Activated CD8-positive, alpha-beta memory T cell treated with anti-CD3 and anti-CD28 coated beads for 24 hours (primary cell): ENCODE measurements around the gene SLC30A4.
"Not testable (repeated sequence)": the region's sequence is repeated elsewhere in the genome, so short reads cannot be mapped to it uniquely, and the experiment has no call there.

ENCODE experiments used
- DNase-seq: peaks from one replicate; pipeline ENCODE4 v3.0.0-alpha.2; 2020

Gene SLC30A4

GRCh38 chr15:45507143-45507542 is 15.4 kb downstream of the SLC30A4 start:
- DNase-seq, result not testable (repeated sequence)

GRCh38 chr15:45499426-45499825 is 23.1 kb downstream of the SLC30A4 start:
- DNase-seq, result no peak

- DNase-seq, result no peak
These were observed 23.9 kb downstream of the SLC30A4 start for GRCh38 chr15:45498701-45499100.

DNA sequence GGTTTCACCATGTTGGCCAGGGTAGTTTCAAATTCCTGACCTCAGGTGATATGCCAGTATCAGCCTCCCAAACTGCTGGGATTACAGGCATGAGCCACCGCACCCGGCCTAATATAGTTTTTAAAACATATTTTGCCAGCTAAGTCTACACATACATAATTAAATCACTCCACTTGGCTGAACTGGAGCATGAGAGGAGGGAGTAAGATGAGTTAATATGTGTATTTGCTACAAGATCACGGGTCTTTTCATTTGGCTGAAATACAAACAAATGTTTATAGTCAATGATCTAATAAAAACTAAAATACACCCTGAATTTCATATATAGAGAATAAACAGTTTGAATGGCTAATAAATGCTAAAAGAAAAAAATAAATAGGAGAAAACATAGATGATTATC is 25.3 kb downstream of the SLC30A4 start:
- no peak for DNase-seq

DNA sequence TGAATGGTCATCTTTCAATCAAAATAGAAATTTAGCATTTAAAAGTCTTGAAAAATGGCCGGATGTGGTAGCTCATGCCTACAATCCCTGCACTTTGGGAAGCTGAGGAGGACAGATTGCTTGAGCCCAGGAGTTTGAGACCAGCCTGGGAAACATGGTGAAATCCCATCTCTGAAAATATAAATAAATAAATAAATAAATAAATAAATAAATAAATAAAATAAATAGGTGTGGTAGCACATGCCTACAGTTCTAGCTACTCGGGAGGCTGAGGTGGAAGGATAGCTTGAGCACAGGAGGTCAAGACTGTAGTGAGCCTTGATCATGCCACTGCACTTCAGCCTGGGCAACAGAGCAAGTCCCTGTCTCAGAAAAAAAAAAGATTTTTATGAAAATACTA is 25.9 kb downstream of the SLC30A4 start:
- no peak for DNase-seq

DNA sequence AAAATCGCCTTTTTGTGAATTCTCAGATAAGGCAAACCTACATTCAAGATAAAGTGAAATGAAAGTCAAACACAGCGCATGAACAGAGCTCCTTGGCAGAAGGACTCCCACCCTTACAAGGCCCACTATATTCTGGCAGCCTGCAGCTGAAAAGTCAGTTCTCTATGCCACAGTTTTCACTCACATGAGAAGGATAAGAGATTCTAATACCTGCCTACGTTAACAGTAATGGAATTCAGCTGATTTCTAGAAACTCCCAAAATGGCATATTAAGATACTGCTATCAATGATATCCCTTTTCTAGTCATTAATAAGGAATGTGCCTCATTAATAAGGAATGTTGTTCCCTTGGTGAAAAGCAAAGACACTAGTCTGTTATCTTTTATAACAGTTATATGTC is 27.0 kb downstream of the SLC30A4 start:
- DNase-seq, result no peak

GRCh38 chr15:45489690-45490238 is 32.8 kb downstream of the SLC30A4 start:
- no peak for DNase-seq

- DNase-seq, result no peak
These were observed 36.2 kb downstream of the SLC30A4 start for GRCh38 chr15:45486317-45486716.

DNA sequence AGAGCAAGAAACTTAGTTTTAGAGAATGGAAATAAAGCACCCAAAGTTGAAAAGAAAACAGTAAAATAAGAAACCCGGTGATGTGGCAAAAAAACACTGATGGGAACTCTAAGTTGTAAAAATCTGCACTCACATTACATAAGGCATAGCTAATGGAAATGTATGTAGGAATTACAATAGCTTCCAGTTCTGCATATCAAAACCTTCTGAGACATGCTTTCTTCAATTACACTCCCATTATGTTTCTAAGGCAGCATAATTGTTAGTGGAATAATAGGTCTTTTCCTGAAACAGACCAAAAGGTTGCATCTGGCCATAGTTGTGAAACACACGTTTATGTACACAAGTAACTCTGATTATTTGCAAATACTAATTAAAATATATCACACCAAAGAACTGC is 41.4 kb downstream of the SLC30A4 start:
- DNase-seq, result no peak

DNA sequence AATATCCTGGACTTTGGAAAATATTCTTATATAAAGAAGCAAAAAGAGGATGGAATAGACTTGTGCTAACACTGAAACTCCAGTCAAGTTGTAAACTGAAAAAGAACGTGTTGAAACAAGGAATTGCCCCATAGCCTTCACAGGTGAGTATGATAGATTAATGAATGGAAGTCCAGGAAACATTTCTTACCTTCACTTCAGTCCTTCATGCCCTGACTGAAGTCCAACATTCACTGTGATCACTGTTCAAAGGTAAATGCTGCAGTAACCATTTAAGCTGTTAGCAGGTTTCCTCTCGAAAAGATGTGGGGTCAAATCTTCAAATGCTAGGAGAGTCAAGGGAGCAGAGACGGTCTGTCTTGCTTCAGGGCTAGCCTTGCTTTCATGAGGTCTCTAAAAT is 46.1 kb downstream of the SLC30A4 start:
- no peak for DNase-seq

- DNase-seq, result no peak
These were observed 47.8 kb downstream of the SLC30A4 start for GRCh38 chr15:45474799-45475198.

GRCh38 chr15:45473068-45473467 is 49.5 kb downstream of the SLC30A4 start:
- no peak for DNase-seq

DNA sequence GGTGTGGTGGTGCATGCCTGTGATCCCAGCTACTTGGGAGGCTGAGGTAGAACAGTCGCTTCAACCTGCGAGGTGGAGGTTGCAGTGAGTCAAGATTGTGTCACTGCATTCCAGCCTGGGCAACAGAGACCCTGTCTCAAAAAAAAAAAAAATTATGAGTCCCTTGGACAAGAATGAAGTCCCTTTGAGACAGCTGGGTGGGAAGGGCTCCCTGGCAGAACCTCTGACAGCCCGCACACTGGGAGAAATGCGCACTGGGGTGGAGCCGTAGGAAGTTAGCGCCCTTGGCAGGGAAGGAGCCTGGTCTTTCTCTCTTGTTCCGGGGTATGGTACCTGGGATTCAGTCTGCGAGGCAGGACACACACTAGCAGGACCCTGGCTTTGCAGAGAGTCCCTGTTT is 51.4 kb downstream of the SLC30A4 start:
- no peak for DNase-seq

DNA sequence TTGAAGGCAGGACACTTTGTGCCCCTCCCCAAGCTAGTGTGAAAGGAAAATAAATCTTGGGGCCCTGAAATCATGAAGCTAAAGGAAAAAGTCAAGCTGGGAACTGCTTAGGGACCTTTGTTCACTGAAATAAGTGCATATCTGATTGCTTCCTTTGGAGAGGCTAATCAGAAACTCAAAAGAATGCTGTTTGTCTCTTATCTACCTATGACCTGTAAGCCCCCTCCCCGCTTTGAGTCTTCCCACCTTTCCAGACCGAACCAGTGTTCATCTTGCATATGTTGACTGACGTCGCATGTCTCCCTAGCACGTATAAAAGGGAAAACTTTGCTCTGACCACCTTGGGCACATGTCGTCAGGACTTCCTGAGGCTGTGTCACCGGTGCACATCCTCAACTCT is 53.1 kb downstream of the SLC30A4 start:
- no peak for DNase-seq

DNA sequence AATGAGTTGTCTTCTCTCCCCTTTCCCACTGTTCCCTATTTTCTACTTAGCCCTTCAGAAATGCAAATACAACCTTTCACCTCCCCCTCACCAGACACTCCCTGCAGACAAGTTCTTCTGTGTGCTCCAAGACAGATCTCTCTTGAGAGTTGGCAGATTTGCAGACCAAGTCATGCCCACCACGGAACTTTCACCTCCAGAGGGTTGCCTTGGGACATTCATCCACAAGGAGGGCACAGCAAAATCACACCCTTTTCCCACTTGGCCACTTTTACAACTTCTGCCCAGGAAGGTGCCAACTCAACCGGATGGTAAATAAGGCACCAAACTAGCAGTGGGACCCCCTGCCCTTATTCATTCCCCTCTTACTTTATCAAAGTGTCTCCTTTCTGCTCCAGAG is 53.5 kb downstream of the SLC30A4 start:
- DNase-seq, result no peak

GRCh38 chr15:45468294-45468693 is 54.3 kb downstream of the SLC30A4 start:
- DNase-seq, result no peak

- peak; percentile 92 for DNase-seq
These were observed 63.7 kb downstream of the SLC30A4 start for GRCh38 chr15:45458746-45459403.

- DNase-seq, result peak; percentile 84
These were observed 64.7 kb downstream of the SLC30A4 start for GRCh38 chr15:45457641-45458539.

GRCh38 chr15:45457220-45457619 is 65.3 kb downstream of the SLC30A4 start:
- no peak for DNase-seq

DNA sequence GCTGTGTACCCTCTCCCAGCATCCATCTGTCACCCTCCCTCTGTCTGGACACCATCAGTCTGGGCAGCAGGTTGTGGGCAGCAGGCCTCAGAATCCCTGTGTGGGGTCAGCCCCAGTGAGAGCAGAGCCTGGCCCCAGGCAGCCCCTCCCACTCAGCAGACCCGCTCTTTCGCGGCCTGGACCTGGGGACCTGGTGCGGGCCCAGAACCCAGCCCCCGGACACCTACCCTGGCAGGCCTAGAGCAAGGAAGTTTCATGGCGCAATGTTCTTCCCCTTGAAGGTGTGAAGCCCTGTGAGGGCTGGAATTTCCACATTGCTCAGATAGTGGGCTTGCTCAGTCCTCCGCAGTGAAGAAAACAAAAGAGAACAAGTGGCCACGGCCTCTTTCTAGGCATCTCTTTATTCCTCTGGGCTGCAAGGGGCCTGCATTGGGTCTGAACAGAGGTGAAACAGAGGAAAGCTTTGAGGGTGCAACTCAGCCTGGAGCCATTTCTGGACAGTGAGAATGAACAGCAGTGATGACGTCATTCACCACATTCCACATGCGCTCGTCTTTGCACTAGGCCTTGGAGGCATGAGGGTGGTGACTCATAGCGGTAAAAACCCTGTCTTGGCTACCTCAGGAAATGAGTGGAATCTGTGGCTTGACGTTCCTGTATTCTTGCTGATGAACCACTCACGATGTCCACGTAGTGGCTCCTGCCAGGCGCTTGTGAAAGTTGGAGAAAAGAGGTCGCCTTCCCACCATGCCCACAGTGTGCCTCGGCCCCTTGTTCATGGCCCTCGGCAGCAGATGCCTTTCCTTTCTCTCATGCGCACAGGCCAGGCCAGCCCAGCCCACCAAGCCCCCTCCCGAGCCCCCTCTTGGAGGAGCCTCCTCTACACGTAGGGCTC is 66.1 kb downstream of the SLC30A4 start:
- DNase-seq, result peak; percentile 62

DNA sequence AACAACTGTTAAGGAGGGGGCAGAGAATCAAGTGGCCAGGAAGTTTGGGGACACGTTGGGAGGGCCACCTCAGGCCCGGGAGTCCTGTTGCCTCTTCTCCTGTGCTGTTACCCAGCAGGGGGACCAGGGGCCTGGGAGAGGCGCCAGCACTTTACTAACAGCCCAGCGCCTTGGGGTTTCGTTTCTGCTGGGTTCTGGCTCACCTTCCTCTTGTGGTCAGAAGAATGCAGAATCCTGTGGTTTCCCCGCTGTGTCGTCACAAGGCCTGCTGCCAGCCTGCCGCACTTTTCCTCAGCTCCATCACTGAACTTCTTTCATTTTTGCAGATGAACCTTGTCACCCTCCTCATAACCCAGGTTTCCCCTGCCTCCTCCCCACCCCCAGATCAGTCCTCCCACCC is 67.7 kb downstream of the SLC30A4 start:
- DNase-seq, result peak; percentile 74

GRCh38 chr15:45451265-45451664 is 71.3 kb downstream of the SLC30A4 start:
- no peak for DNase-seq
